GM18511 (cell line): ENCODE data around the gene ZNF683.

Experiments
- ATAC-seq: cut with Tn5 transposase; IDR thresholded peaks from one replicate; pipeline ENCODE4 v1.9.1; 2021; ENCODE audit warnings: mild to moderate bottlenecking, moderate library complexity; ENCODE audit not compliant: unreplicated experiment

The ZNF683 gene

DNA sequence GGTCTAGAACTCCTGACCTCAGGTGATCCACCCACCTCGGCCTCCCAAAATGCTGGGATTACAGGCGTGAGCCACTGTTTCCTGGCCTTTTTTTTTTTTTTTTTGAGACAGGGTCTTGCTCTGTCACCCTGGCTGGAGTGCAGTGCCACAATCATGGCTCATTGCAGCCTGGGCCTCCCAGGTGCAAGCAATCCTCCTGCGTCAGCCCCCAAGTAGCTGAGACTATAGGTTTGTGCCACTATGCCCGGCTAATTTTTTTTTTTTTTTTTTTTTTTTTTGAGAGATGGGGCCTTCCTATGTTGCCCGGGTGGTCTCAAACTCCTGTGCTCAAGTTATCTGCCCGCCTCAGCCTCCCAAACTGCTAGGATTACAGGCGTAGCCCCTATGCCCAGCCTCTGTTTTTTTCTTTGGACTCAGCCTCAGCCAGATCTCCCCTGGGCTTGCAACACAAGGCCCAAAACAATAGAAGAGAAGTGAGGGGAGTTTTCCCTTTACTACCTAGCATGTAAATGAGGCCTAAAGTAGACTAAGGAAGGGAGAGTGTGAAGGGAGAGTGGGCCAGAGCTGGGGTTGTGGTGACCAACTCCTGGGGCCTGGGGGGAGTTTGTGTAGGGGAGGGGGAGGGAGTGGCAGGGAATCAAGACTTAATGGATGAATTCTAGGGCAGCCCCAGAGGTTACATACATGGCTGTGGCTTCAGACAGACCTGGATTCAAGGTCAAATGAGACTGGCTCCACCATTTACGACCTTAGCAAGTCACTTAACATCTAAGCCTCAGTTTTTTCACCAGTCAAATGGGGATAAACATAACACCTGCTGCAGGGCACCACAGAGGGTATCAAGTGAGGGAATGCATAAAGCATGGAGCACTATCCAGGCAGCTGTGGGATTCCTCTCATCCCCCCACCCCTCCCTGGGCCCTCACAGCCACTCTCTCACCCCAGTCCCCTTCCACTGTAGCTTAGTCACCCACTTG lies 56.4 kb downstream of the ZNF683 start:
- no peak for ATAC-seq

DNA sequence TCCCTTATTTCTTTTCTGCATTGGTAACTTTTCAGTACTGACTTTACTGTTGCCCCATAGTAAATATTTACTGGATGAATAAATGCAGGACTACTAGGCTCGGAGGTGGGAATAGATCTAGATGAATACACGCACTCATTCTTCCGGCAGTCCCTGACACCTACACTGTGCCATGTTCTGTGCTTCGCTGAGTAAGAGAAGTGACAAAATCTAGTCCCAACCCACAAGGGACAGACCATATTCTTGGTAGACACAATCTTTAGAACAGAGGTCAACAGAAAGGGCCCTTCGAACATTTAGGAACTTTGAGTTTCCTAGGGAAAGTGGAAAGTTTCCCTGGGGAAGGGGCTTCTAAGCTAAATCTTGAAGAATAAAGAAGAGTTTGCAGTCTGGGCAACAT lies 58.0 kb downstream of the ZNF683 start:
- no peak for ATAC-seq
